DMS153 treated with DMSO at 0.1 percent for 48 hours (cell line): ENCODE data around the gene SLC38A2.
"Not testable (repeated sequence)": the region's sequence is repeated elsewhere in the genome, so short reads cannot be mapped to it uniquely, and the experiment has no call there.

Source experiments
- DNase-seq: peaks from one replicate; lab custom pipeline; 2025; ENCODE audit not compliant: unreplicated experiment; lab: John Stamatoyannopoulos, UW

The SLC38A2 gene

DNA sequence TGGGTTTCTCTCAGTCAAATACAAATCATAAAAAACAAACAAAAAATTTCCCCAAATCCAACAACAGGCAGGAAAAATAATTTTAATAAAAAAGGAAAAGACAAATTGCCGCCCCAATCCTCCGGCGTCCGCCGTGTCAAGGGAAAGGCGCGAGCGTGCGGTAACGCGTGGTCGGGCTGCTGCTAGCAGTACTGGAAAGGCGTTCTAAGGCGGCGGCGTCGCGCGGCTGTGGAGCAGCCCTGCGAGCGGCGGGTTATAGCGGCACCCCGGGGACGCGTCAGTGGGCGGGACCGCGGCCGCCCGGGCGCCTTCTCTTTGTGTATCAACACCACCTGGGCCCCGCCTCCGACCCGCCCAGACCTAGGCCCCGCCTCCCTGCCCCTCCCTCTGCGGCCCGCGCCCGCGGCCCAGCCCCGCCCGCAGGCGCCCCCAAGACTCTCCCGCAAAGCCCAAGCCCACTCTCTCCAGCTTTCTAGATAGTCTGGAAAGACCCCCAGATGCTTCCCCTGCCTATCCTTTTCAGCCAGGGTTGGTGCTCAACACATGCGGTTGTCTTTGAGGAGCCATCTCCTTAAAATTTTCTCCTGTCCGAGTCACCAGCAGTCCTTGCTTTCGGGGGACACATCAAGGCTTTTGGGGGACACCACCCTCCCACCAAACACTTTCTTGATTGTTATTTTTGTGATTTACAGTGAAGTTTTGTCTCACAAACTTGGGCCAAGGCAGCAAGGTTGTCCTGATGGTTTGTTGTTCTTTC lies at the start of gene SLC38A2:
Gene SLC38A2 (minus strand): TSS at position 230 of the 757 bp plus-strand sequence. CDS start 1,480 bp downstream, outside the sequence.
- peak; percentile 86 for DNase-seq

DNA sequence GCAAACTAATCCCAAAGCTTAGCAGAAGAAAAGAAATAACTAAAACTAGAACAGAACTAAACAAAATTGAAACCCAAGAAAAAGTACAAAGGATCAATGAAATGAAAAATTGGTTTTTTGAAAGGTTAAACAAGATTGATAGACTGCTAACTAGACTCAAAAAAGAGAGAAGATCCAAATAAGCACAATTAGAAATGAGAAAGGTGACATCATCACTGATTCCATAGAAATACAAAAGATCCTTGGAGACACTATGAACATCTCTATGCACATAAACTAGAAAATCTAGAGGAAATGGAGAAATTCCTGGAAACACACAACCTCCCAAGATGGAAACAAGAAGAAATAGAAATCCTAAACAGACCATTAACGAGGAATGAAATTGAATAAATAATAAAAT lies 47.1 kb upstream of the SLC38A2 start:
- DNase-seq = no peak

DNA sequence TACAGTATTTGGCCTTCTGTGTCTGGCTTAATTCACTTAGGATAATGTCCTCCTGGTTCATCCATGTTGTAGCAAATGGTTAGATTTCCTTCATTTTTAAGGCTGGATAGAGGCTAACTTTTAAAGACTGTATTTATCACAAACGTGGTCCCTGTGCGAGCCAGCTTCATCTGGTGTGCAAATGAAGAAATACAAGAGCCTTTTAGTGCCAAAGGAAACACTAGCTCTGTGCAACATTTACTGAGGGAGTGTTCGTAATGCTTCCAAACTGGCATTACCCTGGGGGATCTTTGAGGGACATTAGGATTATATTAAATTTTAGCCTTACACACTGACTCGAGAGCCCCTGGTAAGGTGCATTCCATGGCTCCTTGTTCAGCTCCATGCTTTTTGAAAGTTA lies 43.0 kb upstream of the SLC38A2 start:
- no peak for DNase-seq

DNA sequence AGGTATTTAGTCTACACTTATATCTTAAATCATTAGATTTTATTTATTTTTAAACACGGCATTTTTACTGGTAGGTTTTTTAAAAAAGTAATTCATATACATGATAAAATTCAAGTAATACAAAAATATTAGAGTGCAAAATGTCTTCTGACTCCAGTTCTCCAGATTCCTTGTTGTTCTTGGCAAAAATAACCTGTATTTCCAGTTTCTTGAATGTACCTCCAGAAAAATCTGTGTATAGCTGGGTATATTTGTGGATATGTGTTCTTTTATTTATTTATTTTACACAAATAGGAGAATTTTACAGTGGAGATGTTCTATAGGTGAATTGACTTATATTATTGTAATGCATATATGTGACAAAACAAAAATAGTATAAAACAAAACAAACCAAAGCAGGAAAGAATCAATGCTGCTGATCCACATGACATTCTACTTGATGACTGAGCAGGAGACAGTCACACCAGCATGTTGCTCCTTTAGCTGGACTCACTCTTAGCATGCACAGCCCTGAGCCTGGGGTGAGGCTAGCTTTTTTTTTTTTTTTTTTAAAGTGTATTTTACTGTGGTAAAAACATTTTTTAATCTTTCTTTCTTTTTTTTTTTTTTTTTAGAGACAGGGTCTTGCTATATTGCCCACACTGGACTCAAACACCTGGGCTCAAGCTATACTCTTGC lies 42.2 kb upstream of the SLC38A2 start:
- no peak for DNase-seq

DNA sequence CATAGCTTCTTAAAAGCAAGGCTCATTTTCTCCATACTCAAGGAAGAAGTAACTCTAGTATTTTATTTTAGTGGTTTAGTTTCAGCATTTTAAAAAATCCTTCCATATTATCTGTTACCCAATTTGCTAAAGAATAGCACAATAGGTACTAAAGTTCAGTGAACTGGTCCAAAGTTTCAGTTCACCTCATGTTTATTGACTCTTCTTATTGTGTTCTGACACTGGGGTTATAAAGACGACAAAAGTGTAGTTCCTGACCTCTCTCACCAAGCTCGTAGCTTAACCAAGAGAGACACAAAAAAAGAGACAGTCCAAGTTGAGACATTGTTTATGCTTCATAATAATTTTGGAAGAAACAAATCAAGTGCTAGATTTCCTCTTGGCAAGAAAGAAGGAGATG lies 40.8 kb upstream of the SLC38A2 start:
- no peak for DNase-seq

DNA sequence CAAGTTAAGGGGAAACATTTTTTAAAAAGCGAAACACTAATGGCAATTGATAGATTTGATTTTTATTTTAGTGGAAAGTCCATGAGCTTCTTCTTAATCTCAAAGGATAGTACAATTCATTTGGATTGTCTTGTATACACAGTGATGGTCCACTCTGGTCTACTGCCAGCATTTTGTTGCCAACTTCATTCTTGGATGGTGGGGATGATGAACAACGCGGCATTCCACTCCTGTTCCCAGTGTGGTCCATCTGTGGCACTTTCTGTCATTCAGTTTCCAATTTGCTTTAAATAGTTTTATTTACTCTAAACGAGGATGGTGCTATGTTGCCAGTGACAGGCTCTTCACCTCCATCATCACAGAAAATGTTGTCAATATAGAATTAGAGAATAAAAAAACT lies 40.3 kb upstream of the SLC38A2 start:
- DNase-seq = no peak

DNA sequence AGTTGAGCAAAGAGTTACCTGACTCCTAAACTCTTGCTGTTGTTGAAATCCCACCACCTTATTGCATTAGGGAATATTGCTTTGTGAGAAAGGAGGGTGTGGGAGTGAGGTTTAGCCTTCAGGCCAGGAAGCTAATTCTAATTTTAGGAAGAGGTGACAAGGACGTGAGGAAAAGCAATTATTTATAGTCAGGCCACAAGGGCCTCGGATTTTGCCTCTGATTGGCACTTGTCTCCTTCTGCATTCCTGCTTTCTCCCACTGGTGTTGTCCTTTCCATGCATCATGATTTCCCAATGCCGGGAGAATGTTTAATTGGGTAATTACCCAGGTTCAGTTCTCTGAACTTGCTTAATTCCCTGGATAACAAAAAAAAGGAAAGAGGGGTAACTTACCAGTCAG lies 37.9 kb upstream of the SLC38A2 start:
- no peak for DNase-seq

DNA sequence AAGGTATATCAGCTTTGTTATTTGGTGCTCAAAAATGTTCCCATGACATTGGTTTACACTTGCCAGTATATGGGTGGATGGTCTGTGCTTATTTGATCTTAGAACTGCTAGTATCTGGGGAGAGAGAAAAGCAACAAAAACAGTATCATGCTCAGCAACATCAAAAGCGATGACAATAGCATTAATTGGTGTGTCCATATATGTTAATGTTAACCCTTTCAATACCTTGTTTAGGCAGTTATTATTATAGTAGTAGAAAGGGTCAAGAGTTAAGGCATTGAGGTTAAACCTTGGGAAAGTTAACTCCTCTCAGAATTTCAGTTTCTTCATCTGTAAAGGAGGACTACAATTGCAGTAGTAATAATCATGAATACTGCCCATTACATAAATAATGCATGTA lies 37.4 kb upstream of the SLC38A2 start:
- no peak for DNase-seq

DNA sequence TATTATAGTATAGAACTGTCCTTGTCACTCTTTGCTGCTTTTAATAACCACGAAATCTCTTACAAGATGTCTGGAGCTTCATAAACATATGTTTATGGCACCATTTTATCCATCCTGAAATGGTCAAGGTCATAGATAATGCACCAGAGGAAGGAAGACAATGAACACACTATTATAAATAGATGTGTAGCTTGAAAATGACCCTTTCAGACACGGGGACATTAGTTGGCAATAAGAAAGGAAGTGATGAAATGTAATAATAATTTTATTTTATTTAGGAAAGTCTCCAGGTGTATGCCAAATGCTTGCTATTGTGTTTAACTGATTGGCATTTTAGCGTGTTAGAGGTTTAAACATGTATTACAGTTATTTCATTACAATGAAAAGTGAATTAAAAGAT lies 36.8 kb upstream of the SLC38A2 start:
- DNase-seq = no peak

DNA sequence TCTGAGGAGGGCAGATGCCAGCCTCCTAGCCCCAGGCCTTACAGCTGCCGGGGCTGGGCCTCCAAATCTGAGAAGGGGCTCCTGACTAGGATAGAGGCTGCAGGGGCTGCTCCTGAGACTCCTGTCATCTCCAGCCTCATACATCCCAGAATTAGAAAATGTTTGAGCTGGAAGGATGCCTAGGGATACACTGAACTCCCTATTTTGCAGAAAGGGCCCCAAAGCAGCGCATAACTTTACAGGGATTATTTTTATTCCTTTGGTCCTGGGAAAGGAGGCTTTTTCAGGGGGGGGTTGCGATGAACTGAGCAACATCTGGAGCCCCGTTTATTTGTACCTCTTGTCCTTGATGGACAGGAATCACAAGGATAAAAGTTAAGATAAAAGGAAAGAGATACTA lies 35.9 kb upstream of the SLC38A2 start:
- no peak for DNase-seq

DNA sequence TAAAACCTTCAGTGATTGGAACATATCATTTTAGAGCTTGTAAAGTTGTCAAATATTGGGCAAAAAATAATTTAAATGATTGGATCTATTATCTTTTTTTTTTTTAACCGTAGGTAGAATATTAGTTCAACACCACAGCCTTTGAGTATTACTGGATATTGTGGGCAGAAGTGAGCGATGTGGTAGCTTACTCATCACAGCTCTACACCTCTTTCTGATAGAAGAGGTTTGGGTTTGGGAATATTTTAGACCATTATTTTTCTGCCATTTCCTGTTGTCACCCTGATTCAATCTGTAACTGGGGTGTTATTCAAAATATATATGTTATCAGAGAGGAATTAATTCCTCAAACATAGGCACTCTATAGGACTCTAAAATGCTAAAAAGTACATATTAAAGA lies 34.8 kb upstream of the SLC38A2 start:
- no peak for DNase-seq

DNA sequence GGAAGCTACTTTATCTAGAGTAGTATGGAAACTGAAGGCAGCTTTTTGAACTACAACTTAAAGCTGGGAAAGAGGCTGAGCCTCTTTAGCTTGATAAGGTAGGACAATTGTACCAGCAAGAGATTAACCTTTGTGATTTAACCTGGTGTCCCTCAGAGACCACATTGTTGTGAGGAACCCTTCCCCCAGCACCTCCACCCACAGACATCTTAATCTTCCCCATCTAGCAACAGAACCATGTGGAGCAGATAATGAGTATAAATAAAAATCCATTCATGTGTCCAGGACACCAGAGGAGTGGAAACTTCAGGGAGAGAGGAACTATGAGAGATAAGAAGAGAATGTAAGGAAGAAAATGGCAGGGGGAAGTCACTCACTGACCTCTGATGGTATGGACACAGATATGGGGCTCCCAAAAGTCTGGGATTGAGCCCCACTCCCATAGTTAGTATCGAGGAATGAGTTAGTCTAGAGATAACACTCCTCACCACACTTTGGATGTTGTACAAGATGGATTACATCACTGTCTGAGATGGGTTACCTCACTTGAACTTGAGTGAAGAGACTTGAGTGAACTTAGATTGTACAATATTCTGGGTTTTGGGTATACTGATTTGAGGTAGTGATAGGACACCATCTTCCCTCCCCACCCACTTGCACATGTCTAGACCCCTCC lies 33.9 kb upstream of the SLC38A2 start:
- DNase-seq = no peak

DNA sequence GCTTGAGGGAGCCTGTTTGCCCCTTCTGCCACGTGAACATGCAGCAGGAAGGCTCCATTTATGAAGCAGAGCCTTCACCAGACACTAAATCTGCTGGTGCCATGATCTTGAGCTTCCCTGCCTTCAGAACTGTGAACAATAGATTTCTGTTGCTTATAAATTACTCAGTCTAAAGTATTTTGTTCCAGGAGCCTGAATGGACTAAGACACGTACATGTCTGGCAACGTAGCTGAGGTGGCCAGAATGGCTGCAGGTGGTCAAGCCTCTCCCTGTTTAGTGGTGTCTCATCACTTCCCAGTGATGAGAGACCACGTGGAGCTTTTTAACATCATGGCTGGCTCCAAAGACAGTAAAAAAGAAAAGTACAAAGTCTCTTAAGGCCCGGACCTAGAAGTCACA lies 32.2 kb upstream of the SLC38A2 start:
- DNase-seq = no peak

DNA sequence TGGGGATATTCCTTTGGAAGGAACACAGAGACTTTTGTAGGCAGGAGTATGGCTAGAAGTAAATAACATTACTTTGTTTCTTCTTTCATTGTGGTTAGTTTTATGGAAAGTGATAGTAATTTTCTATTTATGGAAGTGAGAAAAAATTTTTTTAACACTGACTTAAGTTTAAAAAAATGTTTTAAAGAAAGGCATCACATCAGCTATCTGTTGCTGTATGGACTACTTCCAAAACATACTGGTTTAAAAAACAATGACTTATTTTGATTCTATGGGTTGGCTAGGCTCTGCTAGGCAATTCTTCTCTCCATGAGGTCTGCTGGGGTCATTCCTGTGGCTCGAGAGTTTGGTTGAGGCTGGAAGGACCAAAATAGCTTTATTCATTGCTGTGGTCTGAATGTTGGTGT lies 31.7 kb upstream of the SLC38A2 start:
- no peak for DNase-seq

DNA sequence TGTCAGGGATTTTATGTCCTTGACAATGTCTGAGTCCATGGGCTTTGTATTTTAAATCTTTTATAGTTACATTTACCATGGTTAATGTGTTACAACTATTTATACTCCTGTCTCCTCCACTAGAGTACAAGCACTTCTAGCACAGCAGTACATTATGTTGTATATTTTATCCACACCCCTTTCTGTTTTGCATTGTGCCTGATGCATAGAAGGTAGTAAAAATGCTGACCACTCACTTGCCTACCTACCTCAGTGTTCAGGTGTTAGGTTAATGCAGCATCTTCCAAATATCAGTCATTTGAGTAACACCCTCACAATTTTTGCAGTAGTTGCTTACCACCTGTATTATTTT lies 31.1 kb upstream of the SLC38A2 start:
- DNase-seq = no peak

DNA sequence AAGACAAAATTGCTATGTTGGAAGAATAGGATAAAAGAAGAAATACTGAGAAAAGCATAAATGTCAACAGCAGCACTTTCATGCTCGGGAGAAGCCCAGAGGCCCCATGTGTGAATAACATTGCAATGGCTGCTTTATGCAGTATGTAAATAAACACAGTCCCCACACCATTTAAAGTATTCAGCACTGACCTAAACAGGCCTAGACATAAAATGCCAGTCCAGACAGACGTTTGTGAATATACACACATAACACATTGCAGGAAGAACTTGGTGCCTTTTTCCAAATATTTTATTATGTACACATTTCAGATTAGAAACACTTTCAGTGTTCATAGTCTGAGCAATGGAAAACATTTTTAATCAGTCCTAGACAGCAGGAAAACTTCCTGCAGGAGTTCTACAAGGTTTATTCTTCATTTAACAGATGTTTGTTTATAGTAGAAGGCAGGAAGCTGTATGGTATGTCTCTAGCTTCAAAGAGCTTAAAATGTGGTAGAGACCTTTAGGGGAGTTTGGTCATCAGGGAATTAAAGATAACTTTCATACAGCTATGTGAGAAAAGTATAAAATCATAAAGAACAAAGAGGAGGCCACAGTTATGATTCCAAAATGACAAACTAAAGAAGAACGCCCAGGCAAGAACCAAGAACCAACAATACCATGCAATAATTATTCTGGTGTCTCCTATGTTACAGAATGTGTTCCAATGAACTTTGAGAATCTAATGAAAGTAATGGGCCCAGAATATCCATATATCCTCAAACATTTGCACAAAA lies 30.6 kb upstream of the SLC38A2 start:
- DNase-seq = no peak

DNA sequence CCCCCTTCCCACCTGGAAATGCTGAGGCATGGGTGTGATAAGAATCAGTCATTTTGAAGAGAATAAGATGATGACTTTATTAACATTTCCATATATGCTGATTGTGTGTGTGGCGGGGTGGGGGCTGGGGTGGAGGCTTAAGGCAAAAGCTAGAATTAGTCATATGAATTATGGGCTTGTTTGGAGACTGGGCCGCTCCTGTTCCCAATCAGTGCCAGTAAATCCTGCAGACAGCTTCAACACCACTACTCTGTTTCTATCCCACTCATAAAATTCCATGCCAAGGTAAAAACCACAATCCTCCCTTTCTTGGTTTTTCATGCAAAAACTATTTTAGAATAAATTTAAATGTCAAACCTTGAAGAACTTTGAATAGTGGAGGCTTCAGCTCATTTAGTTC lies 29.9 kb upstream of the SLC38A2 start:
- no peak for DNase-seq

DNA sequence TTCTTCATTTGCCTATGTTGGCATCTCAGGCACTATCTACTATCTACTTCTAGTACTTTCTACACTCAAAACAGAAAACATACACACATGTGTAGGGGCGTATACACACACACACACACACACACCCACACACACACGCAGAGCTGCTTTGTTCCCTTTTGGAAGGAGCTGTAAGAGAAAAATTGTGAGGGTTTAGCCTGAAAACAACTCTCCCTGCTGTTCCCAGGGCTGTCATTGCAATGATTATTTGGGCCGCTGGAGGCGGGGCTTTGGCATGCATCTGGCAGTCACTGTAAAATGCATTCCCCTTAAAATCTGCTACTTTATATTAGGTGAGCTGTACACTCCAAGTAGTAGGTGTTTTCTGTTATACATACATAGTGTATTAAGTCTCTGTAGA lies 29.1 kb upstream of the SLC38A2 start:
- no peak for DNase-seq

DNA sequence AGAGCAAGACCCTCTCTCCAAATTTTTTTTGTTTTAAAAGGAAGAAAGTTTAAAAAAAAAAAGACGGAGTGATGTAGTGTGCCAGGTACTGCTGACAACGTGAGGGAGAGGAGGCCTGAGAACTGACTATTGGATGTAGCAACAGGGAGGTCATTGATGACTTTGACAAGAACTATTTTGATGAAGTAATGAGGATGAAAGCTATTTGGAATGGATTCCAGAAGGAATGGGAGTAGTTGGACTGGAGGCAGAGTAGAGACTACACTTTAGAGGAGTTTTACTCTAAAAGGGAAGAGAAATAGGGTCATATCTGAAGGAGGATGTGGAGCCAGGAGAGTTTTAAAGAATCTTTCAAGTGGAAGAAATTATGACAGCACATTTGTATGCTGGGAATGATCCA lies 27.8 kb upstream of the SLC38A2 start:
- DNase-seq = no peak

DNA sequence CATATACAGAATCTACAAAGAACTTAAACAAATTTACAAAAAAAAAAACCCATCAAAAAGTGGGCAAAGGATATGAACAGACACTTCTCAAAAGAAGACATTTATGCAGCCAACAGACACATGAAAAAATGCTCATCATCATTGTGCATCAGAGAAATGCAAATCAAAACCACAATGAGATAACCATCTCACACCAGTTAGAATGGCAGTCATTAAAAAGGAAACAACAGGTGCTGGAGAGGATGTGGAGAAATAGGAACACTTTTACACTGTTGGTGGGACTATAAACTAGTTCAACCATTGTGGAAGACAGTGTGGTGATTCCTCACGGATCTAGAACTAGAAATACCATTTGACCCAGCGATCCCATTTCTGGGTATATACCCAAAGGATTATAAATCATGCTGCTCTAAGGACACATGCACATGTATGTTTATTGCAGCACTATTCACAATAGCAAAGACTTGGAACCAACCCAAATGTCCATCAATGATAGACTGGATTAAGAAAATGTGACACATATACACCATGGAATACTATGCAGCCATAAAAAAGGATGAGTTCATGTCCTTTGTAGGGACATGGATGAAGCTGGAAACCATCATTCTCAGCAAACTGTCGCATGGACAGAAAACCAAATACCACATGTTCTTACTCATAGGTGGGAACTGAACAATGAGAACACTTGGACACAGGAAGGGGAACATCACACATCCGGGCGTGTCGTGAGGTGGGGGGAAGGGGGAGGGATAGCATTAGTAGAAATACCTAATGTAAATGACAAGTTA lies 27.1 kb upstream of the SLC38A2 start:
- not testable (repeated sequence) for DNase-seq

DNA sequence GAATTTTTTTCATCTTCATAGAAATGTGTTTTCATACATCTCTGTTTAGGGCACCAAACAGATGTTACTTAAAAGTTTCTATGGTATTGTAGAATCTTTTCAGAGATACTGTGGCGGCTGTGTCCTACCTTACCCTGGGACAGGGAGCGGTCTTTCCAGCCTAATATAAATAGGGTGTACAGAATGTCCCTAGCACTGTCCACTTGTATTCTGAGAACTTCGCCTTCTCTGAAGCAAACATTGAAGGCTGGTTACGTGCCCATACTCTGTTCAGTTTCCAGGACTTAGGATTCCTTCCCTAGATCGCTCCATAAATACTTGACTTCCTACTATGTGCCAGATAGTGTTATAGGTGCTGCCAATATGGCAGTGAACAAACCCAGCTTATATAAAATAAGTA lies 24.3 kb upstream of the SLC38A2 start:
- DNase-seq = no peak
